Measurements from ENCODE around the gene SPATA25. TPM values are rescaled to one million over a fixed set of nuclear protein-coding genes. Genes with fewer than 3 reads are reported as not detected.

The SPATA25 gene
- polyA plus RNA-seq, 1 donor (not counting 4 experiments of a cell fraction or from before 2014, with no cell fraction given): not detected

GRCh38 chr20:45873409-45874103 is 13.9 kb downstream of the SPATA25 start:
- no peak overlapping the region for H3K4me3 ChIP-seq (ENCODE audit: control insufficient read depth in 2 of 3, extremely low read depth in 1 of 3, insufficient read depth in 2 of 3, low read depth in 1 of 3, low read length in 3 of 3)
- DNase-seq (ENCODE audit: low read depth, low spot score): no peak
- no peaks in the 10 kb centered on the region for H3K4me1 ChIP-seq (ENCODE audit: control insufficient read depth, extremely low read depth, insufficient read depth, low read length)
- no peak for FAIRE-seq
- no peak overlapping the region for H3K9ac ChIP-seq (ENCODE audit: control insufficient read depth, extremely low read depth, insufficient read depth, low read length)
- no peak overlapping the region for H2AFZ ChIP-seq (ENCODE audit: control insufficient read depth, low read length)
- no peaks in the 10 kb centered on the region for H3K9me3 ChIP-seq (ENCODE audit: control insufficient read depth, low read depth, low read length)
- TF ChIP-seq EZH2 (IDR thresholded peaks at IDR 0.05; ENCODE audit: low read length): no peak
- no peak for TF ChIP-seq CTCF (optimal IDR thresholded peaks at IDR 0.05 in 1 of 3, IDR thresholded peaks at IDR 0.05 in 1 of 3, conservative IDR thresholded peaks at IDR 0.05 in 1 of 3; ENCODE audit: extremely low read depth in 1 of 3, insufficient read depth in 2 of 3, low read length in 3 of 3)
- H3K79me2 ChIP-seq (ENCODE audit: control insufficient read depth, insufficient read depth, low read length): no peaks in the 10 kb centered on the region
- no peaks in the 10 kb centered on the region for H3K9me1 ChIP-seq (ENCODE audit: control insufficient read depth, extremely low read depth, insufficient read depth, low read length)
- dilution Hi-C loops (cut with MboI; ENCODE audit: extremely low pct_ligation_motif_present, low sequenced_read_pairs): no loop called here
- no peaks in the 10 kb centered on the region for H3K27me3 ChIP-seq (ENCODE audit: control insufficient read depth, extremely low read depth, insufficient read depth, low read length)
- H4K20me1 ChIP-seq (ENCODE audit: control insufficient read depth, extremely low read depth, insufficient read depth, low read length): no peaks in the 10 kb centered on the region
- no peak overlapping the region for H3K27ac ChIP-seq (ENCODE audit: control insufficient read depth, insufficient read depth, low read length)
- H3K36me3 ChIP-seq (ENCODE audit: control insufficient read depth in 2 of 2, extremely low read depth in 1 of 2, insufficient read depth in 2 of 2, low read length in 2 of 2): no peaks in the 10 kb centered on the region
- no peak overlapping the region for H3K4me2 ChIP-seq (ENCODE audit: control insufficient read depth, extremely low read depth, insufficient read depth, low read depth, low read length)

GRCh38 chr20:45872626-45873025 is 14.8 kb downstream of the SPATA25 start:
- Histone ChIP-seq H3K4me3 (ENCODE audit: control insufficient read depth in 2 of 3, extremely low read depth in 1 of 3, insufficient read depth in 2 of 3, low read depth in 1 of 3, low read length in 3 of 3) (no peak overlapping the region), H3K36me3 (ENCODE audit: control insufficient read depth in 2 of 2, extremely low read depth in 1 of 2, insufficient read depth in 2 of 2, low read length in 2 of 2) (no peaks in the 10 kb centered on the region), H3K9me3 (ENCODE audit: control insufficient read depth, low read depth, low read length) (no peaks in the 10 kb centered on the region), H3K9ac (ENCODE audit: control insufficient read depth, extremely low read depth, insufficient read depth, low read length) (no peak overlapping the region), H2AFZ (ENCODE audit: control insufficient read depth, low read length) (no peak overlapping the region), H4K20me1 (ENCODE audit: control insufficient read depth, extremely low read depth, insufficient read depth, low read length) (no peaks in the 10 kb centered on the region), H3K4me2 (ENCODE audit: control insufficient read depth, extremely low read depth, insufficient read depth, low read depth, low read length) (no peak overlapping the region), H3K79me2 (ENCODE audit: control insufficient read depth, insufficient read depth, low read length) (no peaks in the 10 kb centered on the region), H3K27me3 (ENCODE audit: control insufficient read depth, extremely low read depth, insufficient read depth, low read length) (no peaks in the 10 kb centered on the region), H3K9me1 (ENCODE audit: control insufficient read depth, extremely low read depth, insufficient read depth, low read length) (no peaks in the 10 kb centered on the region), H3K27ac (ENCODE audit: control insufficient read depth, insufficient read depth, low read length) (no peak overlapping the region), H3K4me1 (ENCODE audit: control insufficient read depth, extremely low read depth, insufficient read depth, low read length) (peaks cover 8% of the 10 kb centered on the region)
- no peak for DNase-seq (ENCODE audit: low read depth, low spot score)
- no peak for TF ChIP-seq CTCF (optimal IDR thresholded peaks at IDR 0.05 in 1 of 3, IDR thresholded peaks at IDR 0.05 in 1 of 3, conservative IDR thresholded peaks at IDR 0.05 in 1 of 3; ENCODE audit: extremely low read depth in 1 of 3, insufficient read depth in 2 of 3, low read length in 3 of 3)
- no peak for TF ChIP-seq EZH2 (IDR thresholded peaks at IDR 0.05; ENCODE audit: low read length)
- dilution Hi-C loops (cut with MboI; ENCODE audit: extremely low pct_ligation_motif_present, low sequenced_read_pairs): no loop called here
- FAIRE-seq: no peak
